Activated CD4-positive, CD25-positive, alpha-beta regulatory T cell (primary cell): ENCODE measurements around the gene DCBLD1.
"Not testable (repeated sequence)": the region's sequence is repeated elsewhere in the genome, so short reads cannot be mapped to it uniquely, and the experiment has no call there.

Source experiments
- DNase-seq, 4 experiments: peaks; one replicate each; lab custom pipeline; 2025; lab: John Stamatoyannopoulos, UW

DCBLD1 gene

GRCh38 chr6:117482240-117483003 is at the start of gene DCBLD1:
Gene DCBLD1, plus strand, starts transcription at chr6:117482674. Its CDS starts 108 bp downstream, at chr6:117482782.
- DNase-seq: peak; percentile 5 to 27 (median 16)

GRCh38 chr6:117440706-117441525 is 41.6 kb upstream of the DCBLD1 start:
- DNase-seq: no peak

GRCh38 chr6:117441824-117442264 is 40.6 kb upstream of the DCBLD1 start:
- no peak for DNase-seq

GRCh38 chr6:117442313-117442712 is 40.2 kb upstream of the DCBLD1 start:
- not testable (repeated sequence) for DNase-seq

- no peak for DNase-seq
Measured at GRCh38 chr6:117444600-117444999, 37.9 kb upstream of the DCBLD1 start.

- no peak for DNase-seq
Measured at GRCh38 chr6:117446861-117447260, 35.6 kb upstream of the DCBLD1 start.

- no peak for DNase-seq
Measured at GRCh38 chr6:117448011-117448410, 34.5 kb upstream of the DCBLD1 start.

- DNase-seq: no peak
Measured at GRCh38 chr6:117448732-117449485, 33.6 kb upstream of the DCBLD1 start.

- peak; percentile 6 to 33 (median 11) for DNase-seq
Measured at GRCh38 chr6:117449549-117450439, 32.7 kb upstream of the DCBLD1 start.

GRCh38 chr6:117451671-117452070 is 30.8 kb upstream of the DCBLD1 start:
- no peak for DNase-seq

- DNase-seq: no peak
Measured at GRCh38 chr6:117456250-117456649, 26.2 kb upstream of the DCBLD1 start.

- DNase-seq: no peak
Measured at GRCh38 chr6:117456998-117457397, 25.5 kb upstream of the DCBLD1 start.

GRCh38 chr6:117459204-117459944 is 23.1 kb upstream of the DCBLD1 start:
- DNase-seq: no peak

GRCh38 chr6:117463762-117464665 is 18.5 kb upstream of the DCBLD1 start:
- no peak for DNase-seq

- no peak for DNase-seq
Measured at GRCh38 chr6:117464700-117465099, 17.8 kb upstream of the DCBLD1 start.

- DNase-seq: no peak
Measured at GRCh38 chr6:117465691-117466090, 16.8 kb upstream of the DCBLD1 start.

- no peak for DNase-seq
Measured at GRCh38 chr6:117467876-117468275, 14.6 kb upstream of the DCBLD1 start.

GRCh38 chr6:117468527-117468926 is 13.9 kb upstream of the DCBLD1 start:
- DNase-seq: not testable (repeated sequence)

- no peak for DNase-seq
Measured at GRCh38 chr6:117469356-117469755, 13.1 kb upstream of the DCBLD1 start.
